WTC11 (cell line): ENCODE data around the gene RAB35. TPM values are rescaled to one million over a fixed set of nuclear protein-coding genes. Genes with fewer than 3 reads are reported as not detected.

Experiments used
- ATF1 ChIP-seq: sonication (generic); formaldehyde crosslinking; IDR thresholded peaks from 2 replicates; pipeline ENCODE4 v1.8.1; 2023; ENCODE audit warnings: mild to moderate bottlenecking, moderate library complexity, missing genetic modification reagents
- ELF4 ChIP-seq: sonication (generic); formaldehyde crosslinking; IDR thresholded peaks from 2 replicates; pipeline ENCODE4 v1.8.1; 2022; ENCODE audit warnings: low read depth, mild to moderate bottlenecking, moderate library complexity, missing genetic modification reagents
- ESRRA ChIP-seq: sonication (generic); formaldehyde crosslinking; IDR thresholded peaks from 2 replicates; pipeline ENCODE4 v1.8.1; 2022; ENCODE audit warnings: mild to moderate bottlenecking, missing genetic modification reagents, borderline replicate concordance
- GABPB1 ChIP-seq: sonication (generic); formaldehyde crosslinking; IDR thresholded peaks from 2 replicates; pipeline ENCODE4 v1.8.1; 2023; ENCODE audit warnings: mild to moderate bottlenecking, missing genetic modification reagents
- KAT7 ChIP-seq: sonication (generic); formaldehyde crosslinking; IDR thresholded peaks from 2 replicates; pipeline ENCODE4 v1.8.1; 2023; ENCODE audit warnings: missing genetic modification reagents, mild to moderate bottlenecking, borderline replicate concordance
- NFATC4 ChIP-seq: fragments of 250-450 bp; sonication (Bioruptor Pico); IDR thresholded peaks from 2 replicates; pipeline ENCODE4 v1.9.0; 2021; ENCODE audit warnings: mild to moderate bottlenecking
- NFYB ChIP-seq: sonication (generic); formaldehyde crosslinking; conservative IDR thresholded peaks from 2 replicates; pipeline ENCODE4 v1.8.0; 2022; ENCODE audit warnings: low read depth, missing genetic modification reagents
- SOX15 ChIP-seq: fragments of 250-450 bp; sonication (Bioruptor Pico); IDR thresholded peaks from 2 replicates; pipeline ENCODE4 v1.9.0; 2021; ENCODE audit warnings: mild to moderate bottlenecking
- TEAD4 ChIP-seq: sonication (generic); formaldehyde crosslinking; IDR thresholded peaks from 2 replicates; pipeline ENCODE4 v1.8.0; 2022; ENCODE audit warnings: mild to moderate bottlenecking, missing genetic modification reagents
- ZNF219 ChIP-seq: sonication (generic); formaldehyde crosslinking; IDR thresholded peaks from 2 replicates; pipeline ENCODE4 v1.8.0; 2023; ENCODE audit warnings: missing genetic modification reagents, mild to moderate bottlenecking, borderline replicate concordance
- ZNF423 ChIP-seq: fragments of 250-450 bp; sonication (Bioruptor Pico); IDR thresholded peaks from 2 replicates; pipeline ENCODE4 v2.1.2; 2022; ENCODE audit warnings: mild to moderate bottlenecking, moderate library complexity
- ZNF671 ChIP-seq: fragments of 250-450 bp; sonication (Bioruptor Pico); IDR thresholded peaks from 2 replicates; pipeline ENCODE4 v1.8.0; 2021; ENCODE audit warnings: mild to moderate bottlenecking
- total RNA-seq: library from RNA; stranded (reverse); gene quantifications from 3 replicates; pipeline ENCODE4 v1.2.3, GENCODE V29; 2021
- TF ChIP-seq, protein P1 (sequence below): sonication (generic); formaldehyde crosslinking; IDR thresholded peaks from 2 replicates; pipeline ENCODE4 v1.8.1; 2023; ENCODE audit warnings: mild to moderate bottlenecking, missing genetic modification reagents, borderline replicate concordance
- TF ChIP-seq, protein P2 (sequence below): fragments of 250-450 bp; sonication (Bioruptor Pico); IDR thresholded peaks from 2 replicates; pipeline ENCODE4 v1.9.0; 2021; ENCODE audit warnings: mild to moderate bottlenecking
- TF ChIP-seq, protein P3 (sequence below): sonication (generic); formaldehyde crosslinking; IDR thresholded peaks from 2 replicates; pipeline ENCODE4 v1.8.1; 2023; ENCODE audit warnings: mild to moderate bottlenecking, missing genetic modification reagents
- TF ChIP-seq, protein P4 (sequence below): sonication (generic); formaldehyde crosslinking; conservative IDR thresholded peaks from 2 replicates; pipeline ENCODE4 v1.8.1; 2022; ENCODE audit warnings: mild to moderate bottlenecking, missing genetic modification reagents
- TF ChIP-seq, protein P5 (sequence below): sonication (generic); formaldehyde crosslinking; IDR thresholded peaks from 2 replicates; pipeline ENCODE4 v1.8.1; 2022; ENCODE audit warnings: low read depth, missing genetic modification reagents, borderline replicate concordance
- TF ChIP-seq, protein P6 (sequence below): sonication (generic); formaldehyde crosslinking; IDR thresholded peaks from 2 replicates; pipeline ENCODE4 v1.8.0; 2022; ENCODE audit warnings: mild to moderate bottlenecking, missing genetic modification reagents
- TF ChIP-seq, protein P7 (sequence below): sonication (generic); formaldehyde crosslinking; IDR thresholded peaks from 2 replicates; pipeline ENCODE4 v1.8.0; 2023; ENCODE audit warnings: missing genetic modification reagents, mild to moderate bottlenecking, borderline replicate concordance
- TF ChIP-seq, protein P8 (sequence below): sonication (generic); formaldehyde crosslinking; conservative IDR thresholded peaks from 2 replicates; pipeline ENCODE4 v1.8.1; 2023; ENCODE audit warnings: mild to moderate bottlenecking, low read depth, missing genetic modification reagents, moderate library complexity
- TF ChIP-seq, protein P9 (sequence below): fragments of 250-450 bp; sonication (Bioruptor Pico); IDR thresholded peaks from 2 replicates; pipeline ENCODE4 v1.8.0; 2021; ENCODE audit warnings: mild to moderate bottlenecking

RAB35 gene
- total RNA-seq, 1 experiment from 2014 or later: 44.5 TPM

DNA sequence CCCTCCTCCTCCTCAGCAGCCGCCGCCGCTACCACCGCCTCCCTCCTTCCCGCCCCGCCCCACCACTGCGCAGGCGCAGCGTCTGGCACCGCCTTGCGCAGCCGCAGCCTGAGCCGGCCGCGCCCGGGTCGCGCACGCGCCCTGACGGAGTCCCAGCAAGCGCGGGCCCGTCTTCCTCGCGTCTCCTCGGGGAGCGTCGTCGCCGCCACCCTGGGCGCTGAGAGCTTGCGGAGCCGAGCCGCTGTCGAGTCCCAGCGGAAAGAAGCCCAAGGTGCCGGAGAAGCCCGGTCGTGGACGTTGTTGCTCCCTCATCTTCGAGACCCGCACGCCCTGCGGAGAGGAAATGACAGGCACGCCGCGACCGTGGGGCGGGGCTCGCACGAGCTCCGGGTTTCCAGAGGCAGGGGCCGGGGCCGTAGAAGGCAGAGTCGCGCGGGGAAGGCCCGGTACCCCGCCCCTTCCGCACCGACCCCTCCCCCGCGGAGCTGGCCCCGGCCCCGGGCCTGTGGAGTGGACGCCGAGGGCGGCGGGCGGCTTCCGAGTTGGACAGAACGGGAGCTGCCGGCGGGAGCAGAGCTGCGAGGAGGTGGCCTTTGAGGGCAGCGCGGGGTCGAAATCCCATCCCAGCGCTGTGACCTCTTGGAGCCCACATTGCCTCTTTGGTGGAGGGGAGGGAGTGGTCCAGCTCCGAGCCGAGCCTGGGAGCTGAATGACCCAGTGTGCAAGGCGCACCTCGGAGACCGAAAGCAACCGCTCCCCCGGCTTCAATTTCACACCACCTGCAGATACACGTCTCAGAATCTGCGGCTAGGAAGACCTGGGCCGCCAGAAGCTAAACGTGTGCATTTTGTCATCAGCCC lies 469 bp upstream of the RAB35 start (continued):
- TF ChIP-seq, protein P1, sequence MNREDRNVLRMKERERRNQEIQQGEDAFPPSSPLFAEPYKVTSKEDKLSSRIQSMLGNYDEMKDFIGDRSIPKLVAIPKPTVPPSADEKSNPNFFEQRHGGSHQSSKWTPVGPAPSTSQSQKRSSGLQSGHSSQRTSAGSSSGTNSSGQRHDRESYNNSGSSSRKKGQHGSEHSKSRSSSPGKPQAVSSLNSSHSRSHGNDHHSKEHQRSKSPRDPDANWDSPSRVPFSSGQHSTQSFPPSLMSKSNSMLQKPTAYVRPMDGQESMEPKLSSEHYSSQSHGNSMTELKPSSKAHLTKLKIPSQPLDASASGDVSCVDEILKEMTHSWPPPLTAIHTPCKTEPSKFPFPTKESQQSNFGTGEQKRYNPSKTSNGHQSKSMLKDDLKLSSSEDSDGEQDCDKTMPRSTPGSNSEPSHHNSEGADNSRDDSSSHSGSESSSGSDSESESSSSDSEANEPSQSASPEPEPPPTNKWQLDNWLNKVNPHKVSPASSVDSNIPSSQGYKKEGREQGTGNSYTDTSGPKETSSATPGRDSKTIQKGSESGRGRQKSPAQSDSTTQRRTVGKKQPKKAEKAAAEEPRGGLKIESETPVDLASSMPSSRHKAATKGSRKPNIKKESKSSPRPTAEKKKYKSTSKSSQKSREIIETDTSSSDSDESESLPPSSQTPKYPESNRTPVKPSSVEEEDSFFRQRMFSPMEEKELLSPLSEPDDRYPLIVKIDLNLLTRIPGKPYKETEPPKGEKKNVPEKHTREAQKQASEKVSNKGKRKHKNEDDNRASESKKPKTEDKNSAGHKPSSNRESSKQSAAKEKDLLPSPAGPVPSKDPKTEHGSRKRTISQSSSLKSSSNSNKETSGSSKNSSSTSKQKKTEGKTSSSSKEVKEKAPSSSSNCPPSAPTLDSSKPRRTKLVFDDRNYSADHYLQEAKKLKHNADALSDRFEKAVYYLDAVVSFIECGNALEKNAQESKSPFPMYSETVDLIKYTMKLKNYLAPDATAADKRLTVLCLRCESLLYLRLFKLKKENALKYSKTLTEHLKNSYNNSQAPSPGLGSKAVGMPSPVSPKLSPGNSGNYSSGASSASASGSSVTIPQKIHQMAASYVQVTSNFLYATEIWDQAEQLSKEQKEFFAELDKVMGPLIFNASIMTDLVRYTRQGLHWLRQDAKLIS (CRISPR knock-in tag): no peak
- TF ChIP-seq, protein P2, sequence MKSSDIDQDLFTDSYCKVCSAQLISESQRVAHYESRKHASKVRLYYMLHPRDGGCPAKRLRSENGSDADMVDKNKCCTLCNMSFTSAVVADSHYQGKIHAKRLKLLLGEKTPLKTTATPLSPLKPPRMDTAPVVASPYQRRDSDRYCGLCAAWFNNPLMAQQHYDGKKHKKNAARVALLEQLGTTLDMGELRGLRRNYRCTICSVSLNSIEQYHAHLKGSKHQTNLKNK (CRISPR knock-in tag): no peak
- TF ChIP-seq ZNF671 (CRISPR knock-in tag): no peak
- TF ChIP-seq ZNF423 (CRISPR knock-in tag): no peak
- no peak for TF ChIP-seq ZNF219
- TF ChIP-seq, protein P3, sequence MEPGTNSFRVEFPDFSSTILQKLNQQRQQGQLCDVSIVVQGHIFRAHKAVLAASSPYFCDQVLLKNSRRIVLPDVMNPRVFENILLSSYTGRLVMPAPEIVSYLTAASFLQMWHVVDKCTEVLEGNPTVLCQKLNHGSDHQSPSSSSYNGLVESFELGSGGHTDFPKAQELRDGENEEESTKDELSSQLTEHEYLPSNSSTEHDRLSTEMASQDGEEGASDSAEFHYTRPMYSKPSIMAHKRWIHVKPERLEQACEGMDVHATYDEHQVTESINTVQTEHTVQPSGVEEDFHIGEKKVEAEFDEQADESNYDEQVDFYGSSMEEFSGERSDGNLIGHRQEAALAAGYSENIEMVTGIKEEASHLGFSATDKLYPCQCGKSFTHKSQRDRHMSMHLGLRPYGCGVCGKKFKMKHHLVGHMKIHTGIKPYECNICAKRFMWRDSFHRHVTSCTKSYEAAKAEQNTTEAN: no peak
- TF ChIP-seq, protein P4, sequence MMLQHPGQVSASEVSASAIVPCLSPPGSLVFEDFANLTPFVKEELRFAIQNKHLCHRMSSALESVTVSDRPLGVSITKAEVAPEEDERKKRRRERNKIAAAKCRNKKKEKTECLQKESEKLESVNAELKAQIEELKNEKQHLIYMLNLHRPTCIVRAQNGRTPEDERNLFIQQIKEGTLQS (CRISPR knock-in tag): no peak
- TF ChIP-seq, protein P5, sequence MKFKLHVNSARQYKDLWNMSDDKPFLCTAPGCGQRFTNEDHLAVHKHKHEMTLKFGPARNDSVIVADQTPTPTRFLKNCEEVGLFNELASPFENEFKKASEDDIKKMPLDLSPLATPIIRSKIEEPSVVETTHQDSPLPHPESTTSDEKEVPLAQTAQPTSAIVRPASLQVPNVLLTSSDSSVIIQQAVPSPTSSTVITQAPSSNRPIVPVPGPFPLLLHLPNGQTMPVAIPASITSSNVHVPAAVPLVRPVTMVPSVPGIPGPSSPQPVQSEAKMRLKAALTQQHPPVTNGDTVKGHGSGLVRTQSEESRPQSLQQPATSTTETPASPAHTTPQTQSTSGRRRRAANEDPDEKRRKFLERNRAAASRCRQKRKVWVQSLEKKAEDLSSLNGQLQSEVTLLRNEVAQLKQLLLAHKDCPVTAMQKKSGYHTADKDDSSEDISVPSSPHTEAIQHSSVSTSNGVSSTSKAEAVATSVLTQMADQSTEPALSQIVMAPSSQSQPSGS (CRISPR knock-in tag): no peak
- TF ChIP-seq GABPB1 (CRISPR knock-in tag): no peak
- 0 out of 2 replicates have a peak, but pooled peaks have one; percentile 81 for TF ChIP-seq ELF4 (CRISPR knock-in tag)
- TF ChIP-seq NFYB (CRISPR knock-in tag): no peak
- TF ChIP-seq, protein P6, sequence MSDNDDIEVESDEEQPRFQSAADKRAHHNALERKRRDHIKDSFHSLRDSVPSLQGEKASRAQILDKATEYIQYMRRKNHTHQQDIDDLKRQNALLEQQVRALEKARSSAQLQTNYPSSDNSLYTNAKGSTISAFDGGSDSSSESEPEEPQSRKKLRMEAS (CRISPR knock-in tag): peak; percentile 90
- TF ChIP-seq, protein P7, sequence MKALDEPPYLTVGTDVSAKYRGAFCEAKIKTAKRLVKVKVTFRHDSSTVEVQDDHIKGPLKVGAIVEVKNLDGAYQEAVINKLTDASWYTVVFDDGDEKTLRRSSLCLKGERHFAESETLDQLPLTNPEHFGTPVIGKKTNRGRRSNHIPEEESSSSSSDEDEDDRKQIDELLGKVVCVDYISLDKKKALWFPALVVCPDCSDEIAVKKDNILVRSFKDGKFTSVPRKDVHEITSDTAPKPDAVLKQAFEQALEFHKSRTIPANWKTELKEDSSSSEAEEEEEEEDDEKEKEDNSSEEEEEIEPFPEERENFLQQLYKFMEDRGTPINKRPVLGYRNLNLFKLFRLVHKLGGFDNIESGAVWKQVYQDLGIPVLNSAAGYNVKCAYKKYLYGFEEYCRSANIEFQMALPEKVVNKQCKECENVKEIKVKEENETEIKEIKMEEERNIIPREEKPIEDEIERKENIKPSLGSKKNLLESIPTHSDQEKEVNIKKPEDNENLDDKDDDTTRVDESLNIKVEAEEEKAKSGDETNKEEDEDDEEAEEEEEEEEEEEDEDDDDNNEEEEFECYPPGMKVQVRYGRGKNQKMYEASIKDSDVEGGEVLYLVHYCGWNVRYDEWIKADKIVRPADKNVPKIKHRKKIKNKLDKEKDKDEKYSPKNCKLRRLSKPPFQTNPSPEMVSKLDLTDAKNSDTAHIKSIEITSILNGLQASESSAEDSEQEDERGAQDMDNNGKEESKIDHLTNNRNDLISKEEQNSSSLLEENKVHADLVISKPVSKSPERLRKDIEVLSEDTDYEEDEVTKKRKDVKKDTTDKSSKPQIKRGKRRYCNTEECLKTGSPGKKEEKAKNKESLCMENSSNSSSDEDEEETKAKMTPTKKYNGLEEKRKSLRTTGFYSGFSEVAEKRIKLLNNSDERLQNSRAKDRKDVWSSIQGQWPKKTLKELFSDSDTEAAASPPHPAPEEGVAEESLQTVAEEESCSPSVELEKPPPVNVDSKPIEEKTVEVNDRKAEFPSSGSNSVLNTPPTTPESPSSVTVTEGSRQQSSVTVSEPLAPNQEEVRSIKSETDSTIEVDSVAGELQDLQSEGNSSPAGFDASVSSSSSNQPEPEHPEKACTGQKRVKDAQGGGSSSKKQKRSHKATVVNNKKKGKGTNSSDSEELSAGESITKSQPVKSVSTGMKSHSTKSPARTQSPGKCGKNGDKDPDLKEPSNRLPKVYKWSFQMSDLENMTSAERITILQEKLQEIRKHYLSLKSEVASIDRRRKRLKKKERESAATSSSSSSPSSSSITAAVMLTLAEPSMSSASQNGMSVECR (CRISPR knock-in tag): peak; percentile 92; the same call in 1 of the 2 replicates
- no peak for TF ChIP-seq TEAD4 (CRISPR knock-in tag)
- no peak for TF ChIP-seq SOX15 (CRISPR knock-in tag)
- no peak for TF ChIP-seq ESRRA (CRISPR knock-in tag)
- no peak for TF ChIP-seq ATF1 (CRISPR knock-in tag)
- no peak for TF ChIP-seq KAT7 (CRISPR knock-in tag)
- TF ChIP-seq NFATC4: no peak
- TF ChIP-seq, protein P8, sequence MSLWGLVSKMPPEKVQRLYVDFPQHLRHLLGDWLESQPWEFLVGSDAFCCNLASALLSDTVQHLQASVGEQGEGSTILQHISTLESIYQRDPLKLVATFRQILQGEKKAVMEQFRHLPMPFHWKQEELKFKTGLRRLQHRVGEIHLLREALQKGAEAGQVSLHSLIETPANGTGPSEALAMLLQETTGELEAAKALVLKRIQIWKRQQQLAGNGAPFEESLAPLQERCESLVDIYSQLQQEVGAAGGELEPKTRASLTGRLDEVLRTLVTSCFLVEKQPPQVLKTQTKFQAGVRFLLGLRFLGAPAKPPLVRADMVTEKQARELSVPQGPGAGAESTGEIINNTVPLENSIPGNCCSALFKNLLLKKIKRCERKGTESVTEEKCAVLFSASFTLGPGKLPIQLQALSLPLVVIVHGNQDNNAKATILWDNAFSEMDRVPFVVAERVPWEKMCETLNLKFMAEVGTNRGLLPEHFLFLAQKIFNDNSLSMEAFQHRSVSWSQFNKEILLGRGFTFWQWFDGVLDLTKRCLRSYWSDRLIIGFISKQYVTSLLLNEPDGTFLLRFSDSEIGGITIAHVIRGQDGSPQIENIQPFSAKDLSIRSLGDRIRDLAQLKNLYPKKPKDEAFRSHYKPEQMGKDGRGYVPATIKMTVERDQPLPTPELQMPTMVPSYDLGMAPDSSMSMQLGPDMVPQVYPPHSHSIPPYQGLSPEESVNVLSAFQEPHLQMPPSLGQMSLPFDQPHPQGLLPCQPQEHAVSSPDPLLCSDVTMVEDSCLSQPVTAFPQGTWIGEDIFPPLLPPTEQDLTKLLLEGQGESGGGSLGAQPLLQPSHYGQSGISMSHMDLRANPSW (CRISPR knock-in tag): 0 out of 2 replicates have a peak, but pooled peaks have one; percentile 53
- TF ChIP-seq, protein P9, sequence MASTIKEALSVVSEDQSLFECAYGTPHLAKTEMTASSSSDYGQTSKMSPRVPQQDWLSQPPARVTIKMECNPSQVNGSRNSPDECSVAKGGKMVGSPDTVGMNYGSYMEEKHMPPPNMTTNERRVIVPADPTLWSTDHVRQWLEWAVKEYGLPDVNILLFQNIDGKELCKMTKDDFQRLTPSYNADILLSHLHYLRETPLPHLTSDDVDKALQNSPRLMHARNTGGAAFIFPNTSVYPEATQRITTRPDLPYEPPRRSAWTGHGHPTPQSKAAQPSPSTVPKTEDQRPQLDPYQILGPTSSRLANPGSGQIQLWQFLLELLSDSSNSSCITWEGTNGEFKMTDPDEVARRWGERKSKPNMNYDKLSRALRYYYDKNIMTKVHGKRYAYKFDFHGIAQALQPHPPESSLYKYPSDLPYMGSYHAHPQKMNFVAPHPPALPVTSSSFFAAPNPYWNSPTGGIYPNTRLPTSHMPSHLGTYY (CRISPR knock-in tag): no peak
